ENCODE data around the gene CEP295NL.

Gene CEP295NL

GRCh38 chr17:78900816-78901215, 2.2 kb downstream of the CEP295NL start:
- no peak for TF ChIP-seq GATA2 (IDR thresholded peaks at IDR 0.05; ENCODE audit: low read depth, low read length)

- TF ChIP-seq GATA3 (IDR thresholded peaks at IDR 0.05; ENCODE audit: low read depth, low read length): no peak
- no peak for TF ChIP-seq GATA2 (IDR thresholded peaks at IDR 0.05; ENCODE audit: low read depth, low read length)
Measured at GRCh38 chr17:78899361-78900260, 3.4 kb downstream of the CEP295NL start.

- TF ChIP-seq GATA2 (IDR thresholded peaks at IDR 0.05; ENCODE audit: low read depth, low read length): no peak
- TF ChIP-seq GATA3 (IDR thresholded peaks at IDR 0.05; ENCODE audit: low read depth, low read length): no peak
Measured at GRCh38 chr17:78898947-78899346, 4.1 kb downstream of the CEP295NL start.

GRCh38 chr17:78898075-78898836, 4.7 kb downstream of the CEP295NL start:
- TF ChIP-seq GATA2 (IDR thresholded peaks at IDR 0.05; ENCODE audit: low read depth, low read length) (no peak), GATA3 (IDR thresholded peaks at IDR 0.05; ENCODE audit: low read depth, low read length) (no peak)

GRCh38 chr17:78897664-78898047, 5.3 kb downstream of the CEP295NL start:
- TF ChIP-seq GATA2 (IDR thresholded peaks at IDR 0.05; ENCODE audit: low read depth, low read length) (no peak), GATA3 (IDR thresholded peaks at IDR 0.05; ENCODE audit: low read depth, low read length) (no peak)

GRCh38 chr17:78896834-78897663, 6.0 kb downstream of the CEP295NL start:
- TF ChIP-seq GATA3 (IDR thresholded peaks at IDR 0.05; ENCODE audit: low read depth, low read length): no peak
- TF ChIP-seq GATA2 (IDR thresholded peaks at IDR 0.05; ENCODE audit: low read depth, low read length): no peak

- TF ChIP-seq GATA2 (IDR thresholded peaks at IDR 0.05; ENCODE audit: low read depth, low read length) (no peak), GATA3 (IDR thresholded peaks at IDR 0.05; ENCODE audit: low read depth, low read length) (no peak)
Measured at GRCh38 chr17:78896091-78896833, 6.7 kb downstream of the CEP295NL start.

GRCh38 chr17:78895322-78895721, 7.7 kb downstream of the CEP295NL start:
- TF ChIP-seq GATA2 (IDR thresholded peaks at IDR 0.05; ENCODE audit: low read depth, low read length) (no peak), GATA3 (IDR thresholded peaks at IDR 0.05; ENCODE audit: low read depth, low read length) (no peak)

GRCh38 chr17:78893684-78894083, 9.3 kb downstream of the CEP295NL start:
- no peak for TF ChIP-seq GATA3 (IDR thresholded peaks at IDR 0.05; ENCODE audit: low read depth, low read length)
- no peak for TF ChIP-seq GATA2 (IDR thresholded peaks at IDR 0.05; ENCODE audit: low read depth, low read length)

- TF ChIP-seq GATA2 (IDR thresholded peaks at IDR 0.05; ENCODE audit: low read depth, low read length): no peak
- no peak for TF ChIP-seq GATA3 (IDR thresholded peaks at IDR 0.05; ENCODE audit: low read depth, low read length)
Measured at GRCh38 chr17:78892936-78893379, 10.0 kb downstream of the CEP295NL start.

GRCh38 chr17:78892520-78892919, 10.5 kb downstream of the CEP295NL start:
- TF ChIP-seq GATA3 (IDR thresholded peaks at IDR 0.05; ENCODE audit: low read depth, low read length): no peak

- TF ChIP-seq GATA2 (IDR thresholded peaks at IDR 0.05; ENCODE audit: low read depth, low read length) (peak; percentile 88), GATA3 (IDR thresholded peaks at IDR 0.05; ENCODE audit: low read depth, low read length) (no peak)
Measured at GRCh38 chr17:78892062-78892456, 10.9 kb downstream of the CEP295NL start.

GRCh38 chr17:78891406-78892061, 11.5 kb downstream of the CEP295NL start:
- TF ChIP-seq GATA3 (IDR thresholded peaks at IDR 0.05; ENCODE audit: low read depth, low read length) (no peak), GATA2 (IDR thresholded peaks at IDR 0.05; ENCODE audit: low read depth, low read length) (no peak)
